Astrocyte (in vitro differentiated cells and primary cell): ENCODE results near the gene UBE3C. TPM values are rescaled to one million over a fixed set of nuclear protein-coding genes. Genes with fewer than 3 reads are reported as not detected.
A peak's percentile ranks its signal among the peaks of the same experiment; 100 is the strongest.

Experiments used
- DNase-seq: peaks from one replicate; pipeline ENCODE4 v3.0.0-alpha.2; 2010; ENCODE audit warnings: low read depth
- FAIRE-seq: peaks from 2 replicates; lab custom pipeline; 2011; peaks lifted over from hg19 to GRCh38; lab: Jason Lieb, UNC
- H2AFZ ChIP-seq: 2 replicates; pipeline ENCODE4 v1.6.0; 2012; ENCODE audit warnings: low read depth, low read length, inconsistent platforms
- H3K27ac ChIP-seq: 2 replicates; pipeline ENCODE4 v1.5.1; 2011; ENCODE audit warnings: low read depth, low read length, inconsistent platforms
- H3K27me3 ChIP-seq: 2 replicates; pipeline ENCODE4 v1.6.0; 2011; ENCODE audit warnings: low read length, inconsistent platforms; ENCODE audit not compliant: insufficient read depth
- H3K36me3 ChIP-seq: 2 replicates; pipeline ENCODE4 v1.5.1; 2011; ENCODE audit warnings: low read length, inconsistent platforms; ENCODE audit not compliant: insufficient read depth
- H3K4me1 ChIP-seq: 2 replicates; pipeline ENCODE4 v1.5.1; 2011; ENCODE audit warnings: low read length, inconsistent platforms; ENCODE audit not compliant: insufficient read depth
- H3K4me2 ChIP-seq: 2 replicates; pipeline ENCODE4 v1.6.0; 2012; ENCODE audit warnings: low read length, inconsistent platforms
- H3K4me3 ChIP-seq: 2 replicates; pipeline ENCODE4 v1.5.1; 2011; ENCODE audit warnings: low read depth, mild to moderate bottlenecking, low read length, inconsistent platforms; ENCODE audit not compliant: insufficient read depth
- H3K79me2 ChIP-seq: 2 replicates; pipeline ENCODE4 v1.6.0; 2012; ENCODE audit warnings: mild to moderate bottlenecking, low read length, inconsistent platforms; ENCODE audit not compliant: insufficient read depth
- H3K9ac ChIP-seq: 2 replicates; pipeline ENCODE4 v1.6.0; 2012; ENCODE audit warnings: mild to moderate bottlenecking, low read length, inconsistent platforms
- H3K9me3 ChIP-seq: 2 replicates; pipeline ENCODE4 v1.5.1; 2012; ENCODE audit warnings: low read depth, mild to moderate bottlenecking, low read length, inconsistent platforms; ENCODE audit not compliant: insufficient read depth
- H4K20me1 ChIP-seq: 2 replicates; pipeline ENCODE4 v1.6.0; 2012; ENCODE audit warnings: low read length, inconsistent platforms; ENCODE audit not compliant: insufficient read depth
- H3K27ac Mint-ChIP-seq: one replicate; pipeline ENCODE4 v1.8.0; 2021; ENCODE audit warnings: mild to moderate bottlenecking, mixed read lengths; ENCODE audit not compliant: unreplicated experiment
- H3K27me3 Mint-ChIP-seq: one replicate; pipeline ENCODE4 v1.8.0; 2021; ENCODE audit warnings: low read depth, mixed read lengths; ENCODE audit not compliant: unreplicated experiment
- H3K36me3 Mint-ChIP-seq: one replicate; pipeline ENCODE4 v1.8.0; 2021; ENCODE audit warnings: low read depth, mixed read lengths; ENCODE audit not compliant: unreplicated experiment
- H3K4me1 Mint-ChIP-seq: one replicate; pipeline ENCODE4 v1.8.0; 2021; ENCODE audit warnings: low read depth, mixed read lengths; ENCODE audit not compliant: unreplicated experiment
- H3K4me3 Mint-ChIP-seq: one replicate; pipeline ENCODE4 v1.8.0; 2021; ENCODE audit warnings: mild to moderate bottlenecking, moderate library complexity, mixed read lengths; ENCODE audit not compliant: unreplicated experiment
- H3K9me3 Mint-ChIP-seq: one replicate; pipeline ENCODE4 v1.8.0; 2021; ENCODE audit warnings: mild to moderate bottlenecking, mixed read lengths; ENCODE audit not compliant: unreplicated experiment
- CTCF ChIP-seq: IDR thresholded peaks from 2 replicates; pipeline ENCODE4 v1.5.1; 2011; ENCODE audit warnings: low read depth, mild to moderate bottlenecking, inconsistent platforms, low read length, moderate library complexity; ENCODE audit not compliant: insufficient read depth
- EZH2 ChIP-seq: IDR thresholded peaks from 2 replicates; pipeline ENCODE4 v1.6.1; 2012; ENCODE audit warnings: mild to moderate bottlenecking, low read length, inconsistent platforms; ENCODE audit not compliant: insufficient read depth
- total RNA-seq: library from RNA; stranded (reverse); gene quantifications from 2 replicates; pipeline ENCODE4 v1.2.1, GENCODE V29; 2021

The UBE3C gene
- total RNA-seq, 1 donor from 2014 or later, result 76.9 TPM

GRCh38 chr7:157138101-157138423 lies 664 bp upstream of the UBE3C start:
- no peaks in the 10 kb centered on the region for H3K27me3 ChIP-seq
- peaks cover 11% of the 10 kb centered on the region for H3K4me1 ChIP-seq
- Mint-ChIP-seq H3K9me3 (no peaks in the 10 kb centered on the region), H3K4me1 (peaks cover 19% of the 10 kb centered on the region), H3K36me3 (no peaks in the 10 kb centered on the region), H3K27me3 (no peaks in the 10 kb centered on the region), H3K4me3 (peak overlapping the region; percentile 80), H3K27ac (no peak overlapping the region)
- no peaks in the 10 kb centered on the region for H3K36me3 ChIP-seq
- peak overlapping the region; percentile 55 for H3K4me3 ChIP-seq
- peak overlapping the region; percentile 72 for H3K9ac ChIP-seq
- H2AFZ ChIP-seq, result peak overlapping the region; percentile 83
- peak overlapping the region; percentile 74 for H3K27ac ChIP-seq
- peak overlapping the region; percentile 85 for H3K4me2 ChIP-seq
- no peak for FAIRE-seq
- peaks cover 37% of the 10 kb centered on the region for H4K20me1 ChIP-seq
- no peaks in the 10 kb centered on the region for H3K9me3 ChIP-seq
- TF ChIP-seq CTCF, result no peak
- no peak for TF ChIP-seq EZH2
- H3K79me2 ChIP-seq, result peaks cover 40% of the 10 kb centered on the region
- no peak for DNase-seq

GRCh38 chr7:157139111-157139809 lies 534 bp downstream of the UBE3C start:
- peak overlapping the region; percentile 84 for H3K27ac Mint-ChIP-seq
- peak overlapping the region; percentile 72 for H3K27ac ChIP-seq

More at GRCh38 chr7:157139111-157139809, 534 bp downstream of the UBE3C start:
- H3K4me1 ChIP-seq, result peaks cover 11% of the 10 kb centered on the region
- FAIRE-seq (no peak), DNase-seq (peak; percentile 18)
- no peaks in the 10 kb centered on the region for H3K27me3 Mint-ChIP-seq
- H4K20me1 ChIP-seq, result peaks cover 49% of the 10 kb centered on the region
- H3K9ac ChIP-seq, result peak overlapping the region; percentile 85
- H3K4me3 ChIP-seq, result peak overlapping the region; percentile 81
- H3K36me3 Mint-ChIP-seq, result peaks cover 2% of the 10 kb centered on the region
- no peaks in the 10 kb centered on the region for H3K9me3 ChIP-seq
- H3K79me2 ChIP-seq, result peaks cover 52% of the 10 kb centered on the region
- no peaks in the 10 kb centered on the region for H3K27me3 ChIP-seq
- no peaks in the 10 kb centered on the region for H3K9me3 Mint-ChIP-seq
- peaks cover 21% of the 10 kb centered on the region for H3K4me1 Mint-ChIP-seq
- no peak for TF ChIP-seq CTCF
- peak overlapping the region; percentile 69 for H2AFZ ChIP-seq
- H3K4me3 Mint-ChIP-seq, result peak overlapping the region; percentile 86
- no peaks in the 10 kb centered on the region for H3K36me3 ChIP-seq
- peak overlapping the region; percentile 93 for H3K4me2 ChIP-seq
